DMS153 (cell line): ENCODE data around the gene NEXMIF.
"Not testable (repeated sequence)": the region's sequence is repeated elsewhere in the genome, so short reads cannot be mapped to it uniquely, and the experiment has no call there.

Experiments used
- DNase-seq: peaks from one replicate; lab custom pipeline; 2025; lab: John Stamatoyannopoulos, UW

NEXMIF gene

DNA sequence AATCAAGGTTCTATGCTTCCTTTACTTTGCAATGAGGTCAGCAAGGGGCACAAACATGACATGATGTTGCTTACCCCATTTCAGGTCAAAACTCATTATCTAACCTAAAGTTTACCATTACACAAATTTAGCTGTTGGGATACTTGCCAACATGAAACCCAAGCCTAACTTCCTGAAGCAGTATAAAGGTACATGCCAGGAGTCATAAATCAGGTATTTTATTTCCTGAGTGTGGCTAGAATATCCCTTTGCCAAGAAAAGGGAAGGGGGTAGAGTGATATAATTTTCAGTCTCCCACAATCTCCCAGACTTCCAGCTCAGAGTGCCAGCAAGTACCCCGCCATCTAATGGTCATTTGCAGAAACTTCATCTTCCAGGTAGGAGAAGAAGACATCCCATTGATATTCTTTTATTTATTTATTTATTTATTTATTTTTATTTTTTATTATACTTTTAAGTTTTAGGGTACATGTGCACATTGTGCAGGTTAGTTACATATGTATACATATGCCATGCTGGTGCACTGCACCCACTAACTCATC lies 136.6 kb downstream of the NEXMIF start:
- DNase-seq = peak; percentile 7

- DNase-seq = no peak
Measured at GRCh38 chrX:74784629-74785028, 140.6 kb downstream of the NEXMIF start.

GRCh38 chrX:74781507-74782034 lies 143.7 kb downstream of the NEXMIF start:
- DNase-seq = no peak

DNA sequence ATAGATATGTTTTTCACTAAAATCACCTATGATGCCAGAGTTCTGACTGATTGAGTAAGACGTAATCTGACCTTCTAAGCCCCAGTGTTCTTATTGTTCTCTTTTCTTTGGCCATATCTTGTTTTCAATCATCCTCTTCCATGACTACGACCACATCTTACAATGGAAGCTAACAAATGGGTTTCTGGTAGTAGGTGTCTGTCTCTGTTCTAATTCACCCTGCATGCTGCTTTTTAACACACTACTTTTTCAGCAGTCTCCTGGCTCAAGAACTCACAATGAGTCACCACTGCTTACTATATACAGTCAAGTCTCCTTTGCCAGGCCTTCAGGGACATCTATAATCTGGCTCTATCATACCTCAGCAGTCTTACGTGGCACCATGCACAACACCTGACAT lies 146.1 kb downstream of the NEXMIF start:
- DNase-seq = no peak

DNA sequence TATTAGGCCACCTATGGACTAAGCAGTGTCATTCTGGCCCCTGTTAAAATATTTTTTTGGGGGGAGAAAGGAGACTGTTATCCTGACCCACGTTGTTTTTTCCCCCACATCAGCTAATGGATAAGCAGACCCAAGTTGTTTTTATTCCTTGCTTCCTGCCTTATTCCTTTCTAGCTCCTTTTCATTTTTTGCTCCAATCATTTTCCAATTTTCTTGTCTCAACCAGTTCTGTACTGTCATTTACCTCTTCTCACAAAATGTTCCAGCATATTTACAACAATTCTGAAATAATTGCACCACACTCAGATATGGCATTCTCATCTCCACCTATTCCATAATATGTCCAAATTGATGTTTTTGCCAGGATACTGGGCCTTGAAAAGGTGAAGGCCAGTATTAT lies 150.3 kb downstream of the NEXMIF start:
- no peak for DNase-seq

- DNase-seq = no peak
Measured at GRCh38 chrX:74736450-74736849, 188.8 kb downstream of the NEXMIF start.

GRCh38 chrX:74705269-74705668 lies 220.0 kb downstream of the NEXMIF start:
- DNase-seq = no peak

DNA sequence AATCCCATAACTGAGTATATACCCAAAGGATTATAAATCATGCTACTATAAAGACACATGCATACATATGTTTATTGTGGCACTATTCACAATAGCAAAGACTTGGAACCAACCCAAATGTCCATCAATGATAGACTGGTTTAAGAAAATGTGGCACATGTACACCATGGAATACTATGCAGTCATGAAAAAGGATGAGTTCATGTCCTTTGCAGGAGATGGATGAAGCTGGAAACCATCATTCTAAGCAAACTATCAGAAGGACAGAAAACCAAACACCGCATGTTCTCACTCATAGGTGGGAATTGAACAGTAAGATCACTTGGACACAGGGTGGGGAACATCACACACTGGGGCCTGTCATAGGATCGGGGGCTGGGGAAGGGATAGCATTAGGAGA lies 223.9 kb downstream of the NEXMIF start:
- not testable (repeated sequence) for DNase-seq

GRCh38 chrX:74684466-74684865 lies 240.8 kb downstream of the NEXMIF start:
- no peak for DNase-seq
